Posterior cingulate gyrus (tissue), 11 donors: Measurements from ENCODE around the gene DCST2.
A peak's percentile ranks its signal among the peaks of the same experiment; 100 is the strongest.

ENCODE experiments used
- DNase-seq, 10 donors: peaks; one replicate each; pipeline versions ENCODE4 v3.0.0 to v3.0.0-alpha.2; 2020 to 2021; ENCODE audit warnings: mixed read lengths in 3 of 10
- intact Hi-C: fragments of 100-400 bp; cut with DNase I; formaldehyde crosslinking; loops from one replicate; pipeline ENCODE4 v1.15.1; 2023

Gene DCST2

DNA sequence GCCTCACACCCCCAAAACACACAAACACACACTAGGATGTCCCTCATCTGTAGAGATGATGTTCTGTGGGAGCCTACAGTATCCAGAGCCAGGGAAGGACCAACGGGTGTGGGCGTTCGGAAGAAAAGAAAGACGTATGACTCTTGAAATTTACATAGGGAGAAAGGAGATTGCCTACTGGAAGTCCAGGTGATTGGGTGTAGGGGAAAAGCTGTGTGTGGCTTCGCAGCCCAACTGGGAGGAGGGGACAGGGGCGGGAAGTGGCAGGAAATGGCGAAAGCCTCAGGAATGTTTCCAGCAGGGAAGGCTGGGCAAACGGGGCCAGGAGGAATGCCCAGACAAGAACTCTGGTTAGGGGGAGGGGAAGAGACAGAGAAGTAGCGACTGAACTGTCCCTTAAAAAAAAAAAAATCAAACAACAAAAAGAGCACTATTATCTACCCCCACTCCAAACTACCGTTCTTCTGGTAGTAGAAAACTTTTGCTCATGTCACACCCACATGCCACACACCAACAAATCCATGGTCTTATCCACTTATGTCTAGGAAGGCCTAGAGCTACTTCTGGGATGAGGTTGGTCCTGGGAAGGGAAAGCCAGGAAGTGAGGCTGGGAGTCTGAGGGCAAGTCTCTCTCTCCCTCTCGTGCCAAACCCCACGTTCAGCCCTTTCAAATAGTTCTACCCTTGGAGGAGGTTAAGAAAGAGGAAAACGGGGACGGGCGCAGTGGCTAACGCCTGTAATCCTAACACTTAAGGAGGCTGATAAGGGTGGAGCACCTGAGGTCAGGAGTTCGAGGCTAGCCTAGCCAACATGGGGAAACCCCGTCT is 60.9 kb downstream of the DCST2 start:
- intact Hi-C loops = loop anchor here (10.0 kb wide), 1 partner anchor 418 kb away; the partner anchor contains the start of gene UBE2Q1
- peak in 4 of 10 donors; percentile 25 to 82 (median 54) for DNase-seq

DNA sequence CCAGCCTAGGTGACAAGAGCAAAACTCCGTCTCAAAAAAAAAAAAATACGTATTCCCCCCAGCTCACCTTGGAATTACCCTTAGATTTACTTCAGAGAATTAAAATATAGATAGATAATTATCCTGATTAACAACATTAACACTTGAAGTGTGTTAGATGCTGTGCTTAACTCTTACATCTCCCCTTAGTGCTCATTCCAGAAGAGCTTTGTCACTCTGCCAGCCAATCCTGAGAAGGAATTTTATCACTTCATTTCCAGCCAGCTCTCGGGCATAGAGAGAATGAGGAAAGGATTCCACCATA is 61.4 kb downstream of the DCST2 start:
- DNase-seq = no peak
- intact Hi-C loops = loop anchor here (10.0 kb wide), 1 partner anchor 417 kb away; the partner anchor contains the start of gene UBE2Q1

DNA sequence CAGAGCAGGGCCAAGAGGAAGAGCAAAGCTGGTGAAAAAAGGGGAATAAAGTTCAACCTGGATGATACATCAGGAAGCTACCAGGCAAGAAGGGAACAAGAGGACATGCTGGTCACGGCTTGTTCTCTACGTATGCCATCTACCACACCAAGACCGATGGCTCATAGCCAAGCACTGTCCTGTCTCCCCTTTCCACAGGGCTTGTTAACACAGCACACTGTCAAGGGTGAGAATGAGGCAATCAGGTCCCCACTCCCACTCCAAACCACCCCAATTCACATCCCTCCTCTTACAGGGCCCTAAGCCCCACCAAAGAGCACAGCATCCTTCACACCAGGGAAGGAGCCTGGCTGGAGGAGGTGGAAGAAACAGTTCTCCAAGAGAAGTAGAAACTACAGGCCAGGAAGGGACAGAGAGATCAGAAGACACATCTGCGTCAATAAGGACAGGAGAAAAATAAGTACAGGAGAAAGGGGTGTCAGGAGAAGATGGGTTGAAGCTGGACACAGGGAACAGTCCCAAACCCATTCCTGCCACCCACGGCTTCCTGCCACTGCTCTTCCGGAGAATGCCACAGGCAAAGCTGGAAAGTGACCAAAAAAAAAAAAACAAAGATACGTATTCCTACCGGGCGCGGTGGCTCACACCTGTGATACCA is 62.1 kb downstream of the DCST2 start:
- DNase-seq = peak in 2 of 10 donors; percentile 8 to 19
- intact Hi-C loops = loop anchor here (10.0 kb wide), 1 partner anchor 417 kb away; the partner anchor contains the start of gene UBE2Q1

DNA sequence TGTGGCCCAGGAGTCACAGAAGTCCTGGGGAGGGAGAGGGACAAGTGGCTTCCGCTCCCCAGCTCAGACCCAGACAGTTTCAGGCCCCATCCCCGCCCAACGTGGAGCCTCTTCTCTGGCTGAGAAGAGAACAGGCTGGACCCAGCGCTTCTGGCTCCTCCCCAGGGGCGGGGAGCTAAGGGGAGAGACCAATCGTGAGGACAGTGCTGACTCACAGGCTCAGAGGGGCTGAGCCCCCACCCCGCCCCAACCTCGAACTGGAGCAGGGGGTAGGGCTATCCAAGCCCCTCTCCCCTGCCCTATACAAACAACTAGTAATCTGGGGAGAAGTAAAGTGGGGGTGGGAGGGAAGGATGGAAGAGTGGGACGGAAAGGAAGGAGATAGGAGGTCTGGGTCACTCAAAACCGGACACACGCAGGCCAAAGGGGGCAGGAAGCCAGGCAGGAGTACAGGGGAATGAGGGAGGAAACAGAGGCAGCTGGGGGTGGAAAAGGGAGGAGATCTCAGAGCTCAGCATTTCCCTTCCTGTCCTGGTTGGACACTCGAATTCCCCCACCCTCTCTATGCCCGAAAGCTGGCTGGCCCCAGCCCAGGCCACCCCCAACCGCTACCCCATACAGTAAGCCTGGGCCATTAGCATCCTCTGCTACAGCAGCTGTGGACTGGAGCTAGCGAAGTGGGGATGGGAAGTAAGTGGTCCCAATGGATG is 62.8 kb downstream of the DCST2 start, which contains the start of gene SHC1:
SHC1 (minus strand) TSS at position 117 of the 710 bp plus-strand sequence. CDS start 221 bp downstream, outside the sequence.
- peak; percentile 71 to 99 (median 94) for DNase-seq
- intact Hi-C loops = loop anchor here (10.0 kb wide), 1 partner anchor 416 kb away; the partner anchor contains the start of gene UBE2Q1

DNA sequence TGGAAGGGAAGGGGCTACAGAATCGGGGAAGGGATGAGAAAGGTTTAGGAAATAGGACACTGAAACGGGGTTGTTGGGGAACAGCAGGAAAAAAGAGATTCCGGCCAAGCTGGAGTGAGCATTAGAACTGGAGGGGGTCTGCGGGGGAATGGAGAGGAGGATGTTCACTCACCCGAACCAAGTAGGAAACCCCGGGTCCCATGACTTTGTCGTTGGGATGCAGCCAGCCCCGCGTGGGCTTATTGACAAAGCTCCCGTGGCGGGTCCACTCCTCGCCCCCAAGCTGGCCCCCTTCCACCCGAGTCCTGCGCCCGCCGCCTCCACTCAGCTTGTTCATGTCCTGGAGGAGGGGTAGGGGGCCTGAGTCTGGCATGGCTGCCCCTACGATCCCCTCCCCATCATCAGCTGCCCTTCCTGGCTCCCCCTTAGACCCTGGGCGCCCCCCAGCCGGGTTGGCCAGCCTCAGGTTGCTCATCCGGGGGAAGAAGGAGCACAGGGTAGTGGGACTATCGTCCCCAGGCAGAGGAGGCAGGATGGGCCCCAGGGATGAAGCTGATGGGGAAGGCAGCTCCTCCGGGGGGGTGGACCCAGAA is 63.6 kb downstream of the DCST2 start:
- peak in 3 of 10 donors; percentile 77 to 84 (median 78) for DNase-seq
- intact Hi-C loops = loop anchor here (10.0 kb wide), 1 partner anchor 415 kb away; the partner anchor contains the start of gene UBE2Q1

DNA sequence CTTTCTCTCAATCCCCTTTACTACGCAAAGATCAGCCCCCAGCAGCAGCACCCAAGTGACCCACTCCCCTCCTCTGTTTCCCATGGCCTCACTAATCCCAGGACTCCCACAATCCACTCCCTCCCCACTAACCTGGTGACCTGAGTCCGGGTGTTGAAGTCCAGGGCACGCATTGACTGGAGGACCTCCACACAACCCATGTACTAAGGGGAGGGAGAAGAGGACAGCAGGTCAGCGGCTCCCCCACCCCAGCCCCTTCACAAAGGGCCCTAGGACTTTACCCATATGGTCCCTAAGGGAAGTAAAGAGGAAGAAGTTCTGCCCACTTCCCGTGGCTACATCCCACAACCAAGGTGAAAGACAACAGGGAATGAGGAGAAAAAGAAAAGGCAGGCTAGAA is 64.3 kb downstream of the DCST2 start:
- intact Hi-C loops = no loop called here
- DNase-seq = peak in 3 of 10 donors; percentile 17 to 28 (median 23)

DNA sequence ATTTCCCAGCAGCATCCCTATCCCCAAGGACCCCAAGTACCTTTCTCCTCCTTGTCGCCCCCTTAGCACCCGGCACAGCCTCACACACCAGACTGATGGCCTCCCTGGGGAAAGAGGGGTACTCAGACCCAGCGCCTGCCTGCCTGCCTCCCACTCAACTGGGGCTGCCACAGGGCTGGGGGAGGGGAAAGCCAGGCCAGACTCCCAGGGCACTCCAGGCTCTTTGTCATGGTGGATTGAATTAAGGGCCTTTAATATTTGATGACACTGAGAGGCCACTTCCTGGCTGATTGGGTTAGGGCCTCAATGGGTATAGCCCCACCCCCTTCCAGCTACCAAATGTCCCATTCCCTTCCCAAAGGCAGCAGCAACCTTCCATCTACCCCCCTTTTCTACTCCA is 64.8 kb downstream of the DCST2 start:
- intact Hi-C loops = no loop called here
- DNase-seq = peak in 3 of 10 donors; percentile 41 to 72 (median 48)
